Keratinocyte (primary cell): ENCODE data around the gene VANGL2.

Source experiments
- EZH2 ChIP-seq: IDR thresholded peaks from one replicate; pipeline ENCODE4 v1.6.1; 2012; ENCODE audit warnings: inconsistent platforms, mild to moderate bottlenecking, low read length, moderate library complexity
- TF ChIP-seq, protein P1 (sequence below), 3 experiments: IDR thresholded peaks in 1 of 3; conservative IDR thresholded peaks in 1 of 3; optimal IDR thresholded peaks in 1 of 3; 2 replicates in 2 of 3; 3 replicates in 1 of 3; pipeline versions ENCODE3 to v1.5.1; 2011; ENCODE audit warnings: low read length in 3 of 3, mild to moderate bottlenecking in 3 of 3, moderate library complexity in 2 of 3, control low read depth in 1 of 3, inconsistent platforms in 1 of 3; ENCODE audit not compliant: insufficient read depth in 2 of 3; ENCODE audit errors: extremely low read depth in 1 of 3

DNA sequence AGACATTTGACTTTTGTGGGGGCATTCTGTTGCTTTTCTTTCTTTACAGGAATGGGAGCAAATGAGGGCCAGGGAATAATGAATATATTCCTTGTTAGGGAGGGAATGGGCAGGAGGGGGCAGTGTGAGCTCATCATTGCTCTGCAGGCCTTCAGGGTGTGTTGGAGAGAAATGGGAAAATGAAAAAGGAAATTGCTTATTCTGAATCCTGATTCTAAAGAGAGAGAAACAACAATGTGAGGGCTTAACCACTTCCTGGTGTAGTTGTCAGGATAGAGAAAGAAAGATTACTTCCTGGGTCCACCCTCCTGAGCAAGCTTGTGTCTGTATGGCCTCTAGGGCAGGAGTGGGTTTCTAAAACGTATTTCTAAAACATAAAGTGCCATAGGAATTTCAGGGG is 28.3 kb downstream of the VANGL2 start:
- TF ChIP-seq, protein P1, sequence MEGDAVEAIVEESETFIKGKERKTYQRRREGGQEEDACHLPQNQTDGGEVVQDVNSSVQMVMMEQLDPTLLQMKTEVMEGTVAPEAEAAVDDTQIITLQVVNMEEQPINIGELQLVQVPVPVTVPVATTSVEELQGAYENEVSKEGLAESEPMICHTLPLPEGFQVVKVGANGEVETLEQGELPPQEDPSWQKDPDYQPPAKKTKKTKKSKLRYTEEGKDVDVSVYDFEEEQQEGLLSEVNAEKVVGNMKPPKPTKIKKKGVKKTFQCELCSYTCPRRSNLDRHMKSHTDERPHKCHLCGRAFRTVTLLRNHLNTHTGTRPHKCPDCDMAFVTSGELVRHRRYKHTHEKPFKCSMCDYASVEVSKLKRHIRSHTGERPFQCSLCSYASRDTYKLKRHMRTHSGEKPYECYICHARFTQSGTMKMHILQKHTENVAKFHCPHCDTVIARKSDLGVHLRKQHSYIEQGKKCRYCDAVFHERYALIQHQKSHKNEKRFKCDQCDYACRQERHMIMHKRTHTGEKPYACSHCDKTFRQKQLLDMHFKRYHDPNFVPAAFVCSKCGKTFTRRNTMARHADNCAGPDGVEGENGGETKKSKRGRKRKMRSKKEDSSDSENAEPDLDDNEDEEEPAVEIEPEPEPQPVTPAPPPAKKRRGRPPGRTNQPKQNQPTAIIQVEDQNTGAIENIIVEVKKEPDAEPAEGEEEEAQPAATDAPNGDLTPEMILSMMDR (optimal IDR thresholded peaks at IDR 0.05 in 1 of 3, IDR thresholded peaks at IDR 0.05 in 1 of 3, conservative IDR thresholded peaks at IDR 0.05 in 1 of 3; ENCODE audit: extremely low read depth in 1 of 3, insufficient read depth in 2 of 3, low read length in 3 of 3), result peak; percentile 46 to 83 (median 63)
- no peak for TF ChIP-seq EZH2
